ENCODE data around the gene CPNE9.

CPNE9 gene

GRCh38 chr3:9703736-9704346 is at the start of gene CPNE9:
Gene CPNE9, plus strand, starts transcription at chr3:9703833. Its CDS starts 164 bp downstream, at chr3:9703997.
- no peak for DNase-seq

GRCh38 chr3:9659849-9660248 is 43.8 kb upstream of the CPNE9 start:
- no peak for DNase-seq

GRCh38 chr3:9660972-9661371 is 42.7 kb upstream of the CPNE9 start:
- no peak for DNase-seq

- no peak for DNase-seq
These were observed 39.4 kb upstream of the CPNE9 start for GRCh38 chr3:9664119-9664751.

GRCh38 chr3:9666704-9667445 is 36.8 kb upstream of the CPNE9 start:
- no peak for DNase-seq

- no peak for DNase-seq
These were observed 34.4 kb upstream of the CPNE9 start for GRCh38 chr3:9669277-9669676.

- no peak for DNase-seq
These were observed 33.8 kb upstream of the CPNE9 start for GRCh38 chr3:9669720-9670432.

GRCh38 chr3:9673082-9673481 is 30.6 kb upstream of the CPNE9 start:
- no peak for DNase-seq

GRCh38 chr3:9673752-9674151 is 29.9 kb upstream of the CPNE9 start:
- DNase-seq: no peak

- DNase-seq: no peak
These were observed 27.8 kb upstream of the CPNE9 start for GRCh38 chr3:9675736-9676290.

GRCh38 chr3:9676785-9677184 is 26.8 kb upstream of the CPNE9 start:
- no peak for DNase-seq

GRCh38 chr3:9678493-9678892 is 25.1 kb upstream of the CPNE9 start:
- DNase-seq: no peak

- DNase-seq: no peak
These were observed 24.1 kb upstream of the CPNE9 start for GRCh38 chr3:9679476-9680080.

- DNase-seq: no peak
These were observed 22.5 kb upstream of the CPNE9 start for GRCh38 chr3:9681011-9681722.

GRCh38 chr3:9681723-9682081 is 21.9 kb upstream of the CPNE9 start:
- DNase-seq: no peak

- DNase-seq: no peak
These were observed 21.5 kb upstream of the CPNE9 start for GRCh38 chr3:9682096-9682495.

- no peak for DNase-seq
These were observed 20.2 kb upstream of the CPNE9 start for GRCh38 chr3:9683426-9683825.

- DNase-seq: no peak
These were observed 18.2 kb upstream of the CPNE9 start for GRCh38 chr3:9685216-9686049.

- DNase-seq: no peak
These were observed 17.5 kb upstream of the CPNE9 start for GRCh38 chr3:9686050-9686550.

- DNase-seq: no peak
These were observed 16.9 kb upstream of the CPNE9 start for GRCh38 chr3:9686703-9687102.

- no peak for DNase-seq
These were observed 16.1 kb upstream of the CPNE9 start for GRCh38 chr3:9687514-9687913.
